ENCODE results near the gene DUSP16. TPM values are rescaled to one million over a fixed set of nuclear protein-coding genes. Genes with fewer than 3 reads are reported as not detected.
"Not testable (repeated sequence)": the region's sequence is repeated elsewhere in the genome, so short reads cannot be mapped to it uniquely, and the experiment has no call there.

Gene DUSP16
- total RNA-seq, 1 experiment from 2014 or later: 10.6 TPM

DNA sequence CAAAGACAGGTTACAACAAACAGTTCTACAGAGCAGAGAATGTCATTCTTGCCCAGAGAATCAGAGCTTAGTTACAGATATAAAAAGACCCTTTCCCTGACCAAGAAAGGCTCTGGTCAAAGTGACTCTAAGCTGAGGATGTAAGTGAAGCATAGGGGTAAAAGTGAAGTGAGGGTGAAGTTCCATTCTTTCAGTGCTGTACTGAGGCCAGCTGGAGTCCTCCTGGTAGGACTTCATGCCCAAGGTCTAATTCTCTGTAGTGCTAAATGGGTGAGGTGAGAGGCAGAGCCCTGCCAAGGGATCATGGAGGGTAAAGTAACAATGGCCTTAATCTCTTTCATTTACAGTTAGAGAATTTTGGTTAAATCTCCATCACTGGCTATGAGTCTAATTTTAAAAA is 38.5 kb downstream of the DUSP16 start:
- ChIA-PET POLR2A (ENCODE audit: low non-redundant PET) (no interaction called here), CTCF (no interaction called here)
- Histone ChIP-seq H3K4me1 (ENCODE audit: insufficient read depth, low read length, poor library complexity, severe bottlenecking) (peaks cover 3% of the 10 kb centered on the region), H3K27ac (ENCODE audit: low read depth, low read length, poor library complexity, severe bottlenecking) (no peak overlapping the region), H3K4me3 (ENCODE audit: low read depth, low read length, poor library complexity, severe bottlenecking) (no peak overlapping the region), H3K36me3 (ENCODE audit: insufficient read depth, low read length, poor library complexity, severe bottlenecking) (no peaks in the 10 kb centered on the region), H3K27me3 (replicated peaks; ENCODE audit: insufficient read depth, low read depth, low read length, poor library complexity) (no peaks in the 10 kb centered on the region), H3K9me3 (ENCODE audit: low read depth, low read length, poor library complexity, severe bottlenecking) (no peaks in the 10 kb centered on the region)
- no TSS peak for BruUV-seq (replicated peaks)
- DNase-seq (ENCODE audit: low spot score): no peak
- TF ChIP-seq EZH2 (IDR thresholded peaks at IDR 0.05; ENCODE audit: borderline replicate concordance, low read depth, low read length, poor library complexity, severe bottlenecking): no peak
- TF ChIP-seq, protein P1, sequence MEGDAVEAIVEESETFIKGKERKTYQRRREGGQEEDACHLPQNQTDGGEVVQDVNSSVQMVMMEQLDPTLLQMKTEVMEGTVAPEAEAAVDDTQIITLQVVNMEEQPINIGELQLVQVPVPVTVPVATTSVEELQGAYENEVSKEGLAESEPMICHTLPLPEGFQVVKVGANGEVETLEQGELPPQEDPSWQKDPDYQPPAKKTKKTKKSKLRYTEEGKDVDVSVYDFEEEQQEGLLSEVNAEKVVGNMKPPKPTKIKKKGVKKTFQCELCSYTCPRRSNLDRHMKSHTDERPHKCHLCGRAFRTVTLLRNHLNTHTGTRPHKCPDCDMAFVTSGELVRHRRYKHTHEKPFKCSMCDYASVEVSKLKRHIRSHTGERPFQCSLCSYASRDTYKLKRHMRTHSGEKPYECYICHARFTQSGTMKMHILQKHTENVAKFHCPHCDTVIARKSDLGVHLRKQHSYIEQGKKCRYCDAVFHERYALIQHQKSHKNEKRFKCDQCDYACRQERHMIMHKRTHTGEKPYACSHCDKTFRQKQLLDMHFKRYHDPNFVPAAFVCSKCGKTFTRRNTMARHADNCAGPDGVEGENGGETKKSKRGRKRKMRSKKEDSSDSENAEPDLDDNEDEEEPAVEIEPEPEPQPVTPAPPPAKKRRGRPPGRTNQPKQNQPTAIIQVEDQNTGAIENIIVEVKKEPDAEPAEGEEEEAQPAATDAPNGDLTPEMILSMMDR (conservative IDR thresholded peaks at IDR 0.05; ENCODE audit: low read depth, low read length): no peak
- intact Hi-C loops (cut with micrococcal nuclease; ENCODE audit: unreplicated experiment): no loop called here

DNA sequence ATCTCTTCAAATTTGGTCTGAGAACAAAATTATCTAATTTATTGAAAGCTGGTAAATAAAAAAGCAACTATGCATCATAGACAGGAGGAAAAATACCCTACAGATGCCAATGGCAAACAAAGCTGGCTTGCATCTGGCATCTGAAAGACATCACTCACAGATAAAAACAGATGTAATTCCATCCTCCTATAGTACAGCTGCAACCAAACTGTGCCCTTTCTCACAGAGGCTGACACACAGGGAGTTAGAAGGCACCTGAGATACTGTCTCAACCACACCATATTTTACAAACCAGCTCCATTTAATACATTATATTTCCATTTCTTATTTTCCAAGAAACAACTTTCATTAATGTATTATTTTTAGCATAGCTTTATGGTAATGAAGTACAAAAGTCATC is 39.4 kb downstream of the DUSP16 start:
- Histone ChIP-seq H3K36me3 (ENCODE audit: insufficient read depth, low read length, poor library complexity, severe bottlenecking) (no peaks in the 10 kb centered on the region), H3K27me3 (replicated peaks; ENCODE audit: insufficient read depth, low read depth, low read length, poor library complexity) (no peaks in the 10 kb centered on the region), H3K9me3 (ENCODE audit: low read depth, low read length, poor library complexity, severe bottlenecking) (no peaks in the 10 kb centered on the region), H3K27ac (ENCODE audit: low read depth, low read length, poor library complexity, severe bottlenecking) (no peak overlapping the region), H3K4me3 (ENCODE audit: low read depth, low read length, poor library complexity, severe bottlenecking) (no peak overlapping the region), H3K4me1 (ENCODE audit: insufficient read depth, low read length, poor library complexity, severe bottlenecking) (peaks cover 2% of the 10 kb centered on the region)
- no TSS peak for BruUV-seq (replicated peaks)
- intact Hi-C loops (cut with micrococcal nuclease; ENCODE audit: unreplicated experiment): no loop called here
- TF ChIP-seq EZH2 (IDR thresholded peaks at IDR 0.05; ENCODE audit: borderline replicate concordance, low read depth, low read length, poor library complexity, severe bottlenecking): no peak
- TF ChIP-seq, protein P1 (conservative IDR thresholded peaks at IDR 0.05; ENCODE audit: low read depth, low read length): no peak
- CTCF ChIA-PET: no interaction called here
- DNase-seq (ENCODE audit: low spot score): no peak
- POLR2A ChIA-PET (ENCODE audit: low non-redundant PET): no interaction called here

DNA sequence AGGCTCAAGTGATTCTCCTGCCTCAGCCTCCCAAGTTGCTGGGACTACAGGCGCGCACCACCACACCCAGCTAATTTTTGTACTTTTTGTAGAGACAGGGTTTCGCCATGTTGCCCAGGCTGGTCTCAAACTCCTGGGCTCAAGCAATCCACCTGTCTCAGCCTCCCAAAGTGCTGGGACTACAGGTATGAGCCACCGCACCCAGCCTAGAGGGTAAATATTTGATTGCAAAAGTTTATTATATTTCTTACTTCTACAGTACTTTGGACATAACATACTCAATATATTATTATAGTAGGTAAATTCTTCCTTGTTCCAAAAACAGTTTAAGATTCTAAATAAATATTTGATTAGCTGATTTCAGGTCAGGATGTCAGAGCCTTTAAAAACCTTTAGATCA is 40.0 kb downstream of the DUSP16 start:
- H3K4me3 ChIP-seq (ENCODE audit: low read depth, low read length, poor library complexity, severe bottlenecking); H3K9me3 ChIP-seq (ENCODE audit: low read depth, low read length, poor library complexity, severe bottlenecking); H3K36me3 ChIP-seq (ENCODE audit: insufficient read depth, low read length, poor library complexity, severe bottlenecking); DNase-seq (ENCODE audit: low spot score); intact Hi-C loops (cut with micrococcal nuclease; ENCODE audit: unreplicated experiment); H3K27ac ChIP-seq (ENCODE audit: low read depth, low read length, poor library complexity, severe bottlenecking); CTCF ChIA-PET; BruUV-seq (replicated peaks); H3K27me3 ChIP-seq (replicated peaks; ENCODE audit: insufficient read depth, low read depth, low read length, poor library complexity); H3K4me1 ChIP-seq (ENCODE audit: insufficient read depth, low read length, poor library complexity, severe bottlenecking); POLR2A ChIA-PET (ENCODE audit: low non-redundant PET): not testable (repeated sequence)

DNA sequence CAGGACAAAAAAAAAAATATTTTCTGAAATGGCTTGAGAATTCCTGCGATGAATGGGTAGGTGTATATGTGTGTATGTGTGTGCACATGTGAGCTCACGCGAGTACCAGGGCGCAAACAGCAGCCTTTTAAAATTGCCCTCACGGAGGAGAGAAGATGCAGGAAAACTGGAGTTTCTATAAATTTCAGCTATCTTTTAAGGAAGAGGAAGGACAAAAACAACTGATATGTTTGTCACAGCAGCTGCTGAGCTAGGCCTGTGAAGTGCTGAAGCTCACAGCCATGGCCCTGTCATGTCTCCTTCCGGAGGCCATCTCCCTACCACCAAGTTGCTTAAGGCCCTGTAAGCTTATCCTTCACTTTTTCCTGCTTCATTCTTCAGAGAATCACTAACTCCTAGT is 40.8 kb downstream of the DUSP16 start:
- ChIA-PET CTCF (no interaction called here), POLR2A (ENCODE audit: low non-redundant PET) (interaction anchor here (0.6 kb wide), 1 partner anchor 34 kb away, joined by 6 read pairs; no protein-coding TSS in a partner anchor)
- H3K9me3 ChIP-seq (ENCODE audit: low read depth, low read length, poor library complexity, severe bottlenecking): no peaks in the 10 kb centered on the region
- no peak overlapping the region for H3K4me3 ChIP-seq (ENCODE audit: low read depth, low read length, poor library complexity, severe bottlenecking)
- BruUV-seq (replicated peaks): no TSS peak
- H3K27ac ChIP-seq (ENCODE audit: low read depth, low read length, poor library complexity, severe bottlenecking): no peak overlapping the region
- no peaks in the 10 kb centered on the region for H3K36me3 ChIP-seq (ENCODE audit: insufficient read depth, low read length, poor library complexity, severe bottlenecking)
- DNase-seq (ENCODE audit: low spot score): no peak
- no peaks in the 10 kb centered on the region for H3K27me3 ChIP-seq (replicated peaks; ENCODE audit: insufficient read depth, low read depth, low read length, poor library complexity)
- TF ChIP-seq EZH2 (IDR thresholded peaks at IDR 0.05; ENCODE audit: borderline replicate concordance, low read depth, low read length, poor library complexity, severe bottlenecking): no peak
- TF ChIP-seq, protein P1 (conservative IDR thresholded peaks at IDR 0.05; ENCODE audit: low read depth, low read length): no peak
- no peaks in the 10 kb centered on the region for H3K4me1 ChIP-seq (ENCODE audit: insufficient read depth, low read length, poor library complexity, severe bottlenecking)
- intact Hi-C loops (cut with micrococcal nuclease; ENCODE audit: unreplicated experiment): no loop called here
